HL-60 (cell line): ENCODE results near the gene S100A16.

Experiments
- CTCF ChIP-seq: IDR thresholded peaks from one replicate; pipeline ENCODE4 v1.5.1; 2011; ENCODE audit warnings: low read length, control low read depth, inconsistent platforms; ENCODE audit not compliant: insufficient read depth
- GABPA ChIP-seq: IDR thresholded peaks from 2 replicates; pipeline ENCODE4 v1.6.1; 2012; ENCODE audit warnings: low read depth
- POLR2AphosphoS5 ChIP-seq: IDR thresholded peaks from 2 replicates; pipeline ENCODE4 v1.6.1; 2012; ENCODE audit warnings: low read depth
- REST ChIP-seq: IDR thresholded peaks from 2 replicates; pipeline ENCODE4 v1.6.1; 2012; ENCODE audit warnings: low read depth; ENCODE audit not compliant: insufficient replicate concordance

- TF ChIP-seq CTCF (no peak), POLR2AphosphoS5 (no peak), REST (no peak), GABPA (no peak)
These were observed 29.0 kb downstream of the S100A16 start for GRCh38 chr1:153583976-153584375.
